ENCODE results near the gene AICDA.
A peak's percentile ranks its signal among the peaks of the same experiment; 100 is the strongest.
"Not testable (repeated sequence)": the region's sequence is repeated elsewhere in the genome, so short reads cannot be mapped to it uniquely, and the experiment has no call there.

Gene AICDA

GRCh38 chr12:8612629-8613028 lies at the start of gene AICDA:
Gene AICDA (minus strand): TSS chr12:8612859. CDS start chr12:8612767, 92 bp downstream.
- DNase-seq (ENCODE audit: low read depth in 3 of 3, low spot score in 1 of 3) = no peak

- no peak for DNase-seq (ENCODE audit: low read depth in 3 of 3, low spot score in 1 of 3)
These were observed 49.1 kb upstream of the AICDA start for GRCh38 chr12:8661751-8662150.

GRCh38 chr12:8661016-8661415 lies 48.4 kb upstream of the AICDA start:
- DNase-seq (ENCODE audit: low read depth in 3 of 3, low spot score in 1 of 3) = no peak

GRCh38 chr12:8658346-8658745 lies 45.7 kb upstream of the AICDA start:
- no peak for DNase-seq (ENCODE audit: low read depth in 3 of 3, low spot score in 1 of 3)

- no peak for DNase-seq (ENCODE audit: low read depth in 3 of 3, low spot score in 1 of 3)
These were observed 42.8 kb upstream of the AICDA start for GRCh38 chr12:8655421-8655820.

- no peak for DNase-seq (ENCODE audit: low read depth in 3 of 3, low spot score in 1 of 3)
These were observed 36.0 kb upstream of the AICDA start for GRCh38 chr12:8648576-8649205.

GRCh38 chr12:8647968-8648367 lies 35.3 kb upstream of the AICDA start:
- no peak for DNase-seq (ENCODE audit: low read depth in 3 of 3, low spot score in 1 of 3)

GRCh38 chr12:8644345-8645248 lies 31.9 kb upstream of the AICDA start:
- peak in 1 of 3 donors; percentile 6 for DNase-seq (ENCODE audit: low read depth in 3 of 3, low spot score in 1 of 3)

GRCh38 chr12:8642775-8643174 lies 30.1 kb upstream of the AICDA start:
- DNase-seq (ENCODE audit: low read depth in 3 of 3, low spot score in 1 of 3) = no peak

- no peak for DNase-seq (ENCODE audit: low read depth in 3 of 3, low spot score in 1 of 3)
These were observed 27.3 kb upstream of the AICDA start for GRCh38 chr12:8639936-8640335.

- no peak for DNase-seq (ENCODE audit: low read depth in 3 of 3, low spot score in 1 of 3)
These were observed 26.3 kb upstream of the AICDA start for GRCh38 chr12:8638951-8639350.

GRCh38 chr12:8637666-8638065 lies 25.0 kb upstream of the AICDA start:
- DNase-seq (ENCODE audit: low read depth in 3 of 3, low spot score in 1 of 3) = no peak

- no peak for DNase-seq (ENCODE audit: low read depth in 3 of 3, low spot score in 1 of 3)
These were observed 24.6 kb upstream of the AICDA start for GRCh38 chr12:8637244-8637643.

- no peak for DNase-seq (ENCODE audit: low read depth in 3 of 3, low spot score in 1 of 3)
These were observed 23.9 kb upstream of the AICDA start for GRCh38 chr12:8636581-8636980.

GRCh38 chr12:8636007-8636346 lies 23.3 kb upstream of the AICDA start:
- DNase-seq (ENCODE audit: low read depth in 3 of 3, low spot score in 1 of 3) = not testable (repeated sequence)

- not testable (repeated sequence) for DNase-seq (ENCODE audit: low read depth in 3 of 3, low spot score in 1 of 3)
These were observed 22.8 kb upstream of the AICDA start for GRCh38 chr12:8635342-8636006.

- DNase-seq (ENCODE audit: low read depth in 3 of 3, low spot score in 1 of 3) = no peak
These were observed 17.5 kb upstream of the AICDA start for GRCh38 chr12:8630131-8630530.

GRCh38 chr12:8629486-8630033 lies 16.9 kb upstream of the AICDA start:
- DNase-seq (ENCODE audit: low read depth in 3 of 3, low spot score in 1 of 3) = no peak

GRCh38 chr12:8628731-8629130 lies 16.1 kb upstream of the AICDA start:
- no peak for DNase-seq (ENCODE audit: low read depth in 3 of 3, low spot score in 1 of 3)

- DNase-seq (ENCODE audit: low read depth in 3 of 3, low spot score in 1 of 3) = not testable (repeated sequence)
These were observed 12.1 kb upstream of the AICDA start for GRCh38 chr12:8624750-8625149.

- no peak for DNase-seq (ENCODE audit: low read depth in 3 of 3, low spot score in 1 of 3)
These were observed 10.0 kb upstream of the AICDA start for GRCh38 chr12:8622646-8623045.

GRCh38 chr12:8615206-8615605 lies 2.5 kb upstream of the AICDA start:
- no peak for DNase-seq (ENCODE audit: low read depth in 3 of 3, low spot score in 1 of 3)

Data from stimulated activated CD4-positive, alpha-beta T cell treated with anti-CD3 and anti-CD28 coated beads, TNF-alpha, amount 100 ng/mL, for 1 hour (primary cell).